ENCODE data around the gene SETBP1.

GRCh38 chr18:44821924-44822323 lies 141.2 kb downstream of the SETBP1 start:
- TF ChIP-seq ZNF280A (IDR thresholded peaks at IDR 0.05; ENCODE audit: low read depth, partially characterized antibody) (no peak), EP300 (IDR thresholded peaks at IDR 0.05; ENCODE audit: low read length) (no peak), YY1 (IDR thresholded peaks at IDR 0.05; ENCODE audit: borderline replicate concordance in 1 of 3, control insufficient read depth in 1 of 3, extremely low read depth in 1 of 3, insufficient read depth in 3 of 3, insufficient read length in 1 of 3, insufficient replicate concordance in 2 of 3, low read depth in 1 of 3, low read length in 2 of 3) (no peak), GATAD2B (IDR thresholded peaks at IDR 0.05; ENCODE audit: borderline replicate concordance) (no peak), ZBTB7A (IDR thresholded peaks at IDR 0.05; ENCODE audit: borderline replicate concordance, control insufficient read depth, low read depth, low read length) (no peak), CTCF (IDR thresholded peaks at IDR 0.05 in 2 of 3, conservative IDR thresholded peaks at IDR 0.05 in 1 of 3; ENCODE audit: insufficient read depth in 2 of 3, low read depth in 1 of 3, low read length in 3 of 3) (no peak), POLR2A (conservative IDR thresholded peaks at IDR 0.05) (no peak)
